ENCODE data around the gene NMRK1.

NMRK1 gene

DNA sequence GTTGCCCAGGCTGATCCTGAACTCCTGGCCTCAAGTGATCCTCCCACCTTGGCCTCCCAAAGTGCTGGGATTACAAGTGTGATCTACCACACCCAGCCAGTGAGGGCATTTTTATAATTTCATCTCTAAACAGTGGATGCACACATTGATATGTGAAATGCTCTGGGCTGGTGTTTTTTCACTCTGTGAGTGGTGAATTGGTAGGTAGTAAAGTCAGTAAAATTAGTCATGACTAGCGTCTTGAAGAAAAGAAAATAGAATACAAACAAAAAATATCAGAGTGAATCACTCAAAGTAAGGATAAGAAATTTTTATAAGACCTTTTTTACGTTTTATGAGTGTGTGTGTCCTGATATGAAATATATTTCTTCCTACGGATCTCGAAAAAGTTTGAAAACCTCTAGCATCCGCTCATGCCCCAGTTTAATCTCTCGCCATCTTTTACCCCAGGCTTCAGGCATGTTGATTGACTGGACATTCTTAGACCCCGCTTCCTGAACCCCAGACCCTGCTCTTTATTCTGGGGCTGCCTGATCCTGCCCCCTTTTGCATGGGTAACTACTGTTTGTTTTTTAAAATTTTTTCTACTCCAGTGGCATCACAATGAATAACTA, 14.3 kb upstream of the NMRK1 start:
- no peaks in the 10 kb centered on the region for H3K9me3 ChIP-seq (ENCODE audit: insufficient read depth, low read length)
- H3K36me3 ChIP-seq (ENCODE audit: insufficient read depth, insufficient read length, low read length) = no peaks in the 10 kb centered on the region
- no peaks in the 10 kb centered on the region for H3K27me3 ChIP-seq (ENCODE audit: insufficient read depth, insufficient read length)
- TF ChIP-seq YY1 (IDR thresholded peaks at IDR 0.05; ENCODE audit: insufficient read depth, insufficient read length) = no peak
- TF ChIP-seq SUZ12 (IDR thresholded peaks at IDR 0.05; ENCODE audit: extremely low read depth, insufficient read depth, insufficient read length) = no peak
- no peak for TF ChIP-seq ZNF274 (IDR thresholded peaks at IDR 0.05; ENCODE audit: low read depth, low read length)
- no peak overlapping the region for H3K4me3 ChIP-seq (ENCODE audit: insufficient read length, low read depth)
- no peak overlapping the region for H3K9ac ChIP-seq (ENCODE audit: insufficient read length, low read depth)
- no peaks in the 10 kb centered on the region for H3K4me1 ChIP-seq (ENCODE audit: insufficient read depth, insufficient read length)
- DNase-seq (ENCODE audit: low read depth, low spot score) = no peak

DNA sequence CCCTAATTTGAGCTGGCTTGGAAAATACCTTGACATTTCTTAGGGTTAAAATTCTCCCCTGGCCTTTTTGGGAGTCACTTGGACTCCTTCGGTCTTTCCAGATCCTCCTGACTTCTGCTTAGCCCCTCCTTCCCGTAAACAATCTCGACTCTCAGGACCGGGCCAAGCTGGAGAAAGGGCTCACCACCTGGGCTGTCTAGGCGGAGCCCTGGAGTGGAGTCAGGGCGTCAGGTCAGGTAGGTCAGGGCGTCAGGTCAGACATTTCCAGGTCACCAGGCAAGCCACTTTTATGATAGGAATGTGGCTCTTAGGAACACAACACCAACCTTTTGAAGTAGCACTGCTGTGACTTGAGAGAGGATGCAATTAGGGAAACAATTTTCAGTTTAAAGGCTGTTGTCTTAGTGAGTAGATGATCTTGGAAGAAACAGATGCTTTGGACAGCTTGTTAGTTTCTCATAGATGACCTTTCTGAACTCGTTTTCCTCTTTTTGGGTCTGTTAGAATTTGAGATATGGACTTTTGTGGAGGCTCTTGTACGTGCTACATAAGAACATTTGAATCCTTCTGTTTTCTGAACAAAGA, 13.1 kb upstream of the NMRK1 start:
- TF ChIP-seq SUZ12 (IDR thresholded peaks at IDR 0.05; ENCODE audit: extremely low read depth, insufficient read depth, insufficient read length) = no peak
- no peak for TF ChIP-seq ZNF274 (IDR thresholded peaks at IDR 0.05; ENCODE audit: low read depth, low read length)
- no peak for TF ChIP-seq YY1 (IDR thresholded peaks at IDR 0.05; ENCODE audit: insufficient read depth, insufficient read length)
- no peaks in the 10 kb centered on the region for H3K36me3 ChIP-seq (ENCODE audit: insufficient read depth, insufficient read length, low read length)
- H3K4me3 ChIP-seq (ENCODE audit: insufficient read length, low read depth) = no peak overlapping the region
- no peaks in the 10 kb centered on the region for H3K4me1 ChIP-seq (ENCODE audit: insufficient read depth, insufficient read length)
- no peak overlapping the region for H3K9ac ChIP-seq (ENCODE audit: insufficient read length, low read depth)
- H3K27me3 ChIP-seq (ENCODE audit: insufficient read depth, insufficient read length) = no peaks in the 10 kb centered on the region
- no peaks in the 10 kb centered on the region for H3K9me3 ChIP-seq (ENCODE audit: insufficient read depth, low read length)
- DNase-seq (ENCODE audit: low read depth, low spot score) = no peak

DNA sequence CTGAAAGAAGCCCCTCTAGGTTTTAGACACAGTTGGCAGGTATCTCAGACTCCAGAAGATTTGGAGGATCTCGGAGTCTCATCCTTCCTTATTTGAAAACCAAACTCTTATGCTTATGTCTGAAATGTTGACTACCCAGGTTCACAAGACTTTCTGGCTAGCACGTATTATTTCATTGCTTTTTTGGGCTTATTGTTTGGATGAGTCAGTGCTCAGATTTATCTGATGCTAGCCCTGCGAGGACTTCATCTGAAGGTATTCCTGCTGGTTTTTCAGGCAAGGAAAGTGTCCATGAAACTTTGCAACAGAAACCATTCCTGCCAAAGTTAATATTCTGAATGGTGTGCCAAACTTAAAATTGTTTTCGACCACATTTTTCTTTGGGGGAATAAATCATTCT, 8.8 kb upstream of the NMRK1 start:
- Histone ChIP-seq H3K4me1 (ENCODE audit: insufficient read depth, insufficient read length) (no peaks in the 10 kb centered on the region), H3K9ac (ENCODE audit: insufficient read length, low read depth) (no peak overlapping the region), H3K27me3 (ENCODE audit: insufficient read depth, insufficient read length) (no peaks in the 10 kb centered on the region), H3K4me3 (ENCODE audit: insufficient read length, low read depth) (no peak overlapping the region), H3K36me3 (ENCODE audit: insufficient read depth, insufficient read length, low read length) (no peaks in the 10 kb centered on the region), H3K9me3 (ENCODE audit: insufficient read depth, low read length) (no peaks in the 10 kb centered on the region)
- DNase-seq (ENCODE audit: low read depth, low spot score) = no peak
- TF ChIP-seq ZNF274 (IDR thresholded peaks at IDR 0.05; ENCODE audit: low read depth, low read length) (no peak), YY1 (IDR thresholded peaks at IDR 0.05; ENCODE audit: insufficient read depth, insufficient read length) (no peak), SUZ12 (IDR thresholded peaks at IDR 0.05; ENCODE audit: extremely low read depth, insufficient read depth, insufficient read length) (no peak)

DNA sequence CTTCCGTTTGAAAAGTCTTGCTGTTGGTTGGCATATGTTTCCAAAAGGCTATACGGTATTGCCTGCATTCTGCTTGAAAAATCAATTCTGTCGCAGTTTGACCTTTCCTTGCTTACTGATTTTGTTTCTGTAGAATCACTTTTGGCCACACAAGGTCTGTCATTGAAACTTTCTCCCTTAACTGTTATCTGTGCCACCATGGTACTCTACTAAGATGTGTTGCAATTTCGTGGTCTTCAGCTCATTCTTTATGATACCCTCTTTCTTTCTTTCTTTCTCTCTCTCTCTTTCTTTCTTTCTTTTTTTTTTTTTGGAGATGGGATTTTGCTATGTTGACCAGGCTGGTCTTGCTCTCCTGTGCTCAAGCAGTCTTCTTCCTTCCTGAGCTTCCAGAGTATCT, 4.8 kb upstream of the NMRK1 start:
- H3K27me3 ChIP-seq (ENCODE audit: insufficient read depth, insufficient read length) = peaks cover 4% of the 10 kb centered on the region
- no peak overlapping the region for H3K9ac ChIP-seq (ENCODE audit: insufficient read length, low read depth)
- DNase-seq (ENCODE audit: low read depth, low spot score) = no peak
- TF ChIP-seq SUZ12 (IDR thresholded peaks at IDR 0.05; ENCODE audit: extremely low read depth, insufficient read depth, insufficient read length) = no peak
- no peak for TF ChIP-seq ZNF274 (IDR thresholded peaks at IDR 0.05; ENCODE audit: low read depth, low read length)
- TF ChIP-seq YY1 (IDR thresholded peaks at IDR 0.05; ENCODE audit: insufficient read depth, insufficient read length) = no peak
- H3K9me3 ChIP-seq (ENCODE audit: insufficient read depth, low read length) = no peaks in the 10 kb centered on the region
- no peaks in the 10 kb centered on the region for H3K4me1 ChIP-seq (ENCODE audit: insufficient read depth, insufficient read length)
- no peaks in the 10 kb centered on the region for H3K36me3 ChIP-seq (ENCODE audit: insufficient read depth, insufficient read length, low read length)
- H3K4me3 ChIP-seq (ENCODE audit: insufficient read length, low read depth) = no peak overlapping the region

DNA sequence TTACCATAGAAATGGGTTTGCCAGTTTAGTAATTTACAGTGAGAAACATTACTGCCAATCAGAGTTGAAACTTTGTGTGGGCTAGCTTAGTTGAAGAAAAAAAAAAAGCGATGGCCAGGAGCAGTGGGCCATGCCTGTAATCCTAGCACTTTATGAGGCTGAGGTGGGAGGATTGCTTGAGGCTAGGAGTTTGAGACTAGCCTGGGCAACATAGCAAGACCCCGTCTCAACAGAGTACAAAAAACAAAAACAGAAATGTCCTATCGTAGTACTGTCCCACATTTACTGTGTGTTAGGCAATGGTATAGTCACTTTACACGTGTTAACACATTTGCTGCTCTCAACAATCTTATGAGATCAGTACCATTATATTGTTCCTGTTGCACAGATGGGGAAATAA, 2.6 kb upstream of the NMRK1 start:
- Histone ChIP-seq H3K4me3 (ENCODE audit: insufficient read length, low read depth) (no peak overlapping the region), H3K9me3 (ENCODE audit: insufficient read depth, low read length) (no peaks in the 10 kb centered on the region), H3K4me1 (ENCODE audit: insufficient read depth, insufficient read length) (no peaks in the 10 kb centered on the region), H3K9ac (ENCODE audit: insufficient read length, low read depth) (no peak overlapping the region), H3K27me3 (ENCODE audit: insufficient read depth, insufficient read length) (peaks cover 4% of the 10 kb centered on the region), H3K36me3 (ENCODE audit: insufficient read depth, insufficient read length, low read length) (no peaks in the 10 kb centered on the region)
- TF ChIP-seq SUZ12 (IDR thresholded peaks at IDR 0.05; ENCODE audit: extremely low read depth, insufficient read depth, insufficient read length) (no peak), YY1 (IDR thresholded peaks at IDR 0.05; ENCODE audit: insufficient read depth, insufficient read length) (no peak), ZNF274 (IDR thresholded peaks at IDR 0.05; ENCODE audit: low read depth, low read length) (no peak)
- DNase-seq (ENCODE audit: low read depth, low spot score) = no peak

DNA sequence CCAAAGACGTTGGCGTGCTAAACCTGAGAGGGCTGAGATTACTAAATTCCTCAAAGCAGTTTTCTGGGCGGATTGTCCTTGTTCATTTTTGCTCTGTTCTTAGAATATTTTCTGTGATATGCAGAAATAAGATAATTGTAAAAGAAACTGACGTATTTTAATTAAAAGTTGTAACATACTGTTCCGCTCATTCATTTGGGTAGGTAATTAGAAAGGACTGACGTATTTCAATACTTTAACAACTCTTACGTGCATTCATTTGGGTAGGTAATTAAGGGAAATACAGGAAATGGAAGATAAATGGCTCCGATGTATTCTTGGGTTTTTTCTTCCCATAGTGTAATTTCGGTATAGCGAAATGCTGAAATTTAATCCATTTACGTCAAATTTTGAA, 1.4 kb upstream of the NMRK1 start:
- no peak for TF ChIP-seq ZNF274 (IDR thresholded peaks at IDR 0.05; ENCODE audit: low read depth, low read length)
- TF ChIP-seq YY1 (IDR thresholded peaks at IDR 0.05; ENCODE audit: insufficient read depth, insufficient read length) = no peak
- TF ChIP-seq SUZ12 (IDR thresholded peaks at IDR 0.05; ENCODE audit: extremely low read depth, insufficient read depth, insufficient read length) = no peak
- H3K36me3 ChIP-seq (ENCODE audit: insufficient read depth, insufficient read length, low read length) = no peaks in the 10 kb centered on the region
- peaks cover 4% of the 10 kb centered on the region for H3K27me3 ChIP-seq (ENCODE audit: insufficient read depth, insufficient read length)
- H3K4me3 ChIP-seq (ENCODE audit: insufficient read length, low read depth) = peak overlapping the region; percentile 60
- no peak for DNase-seq (ENCODE audit: low read depth, low spot score)
- H3K9ac ChIP-seq (ENCODE audit: insufficient read length, low read depth) = peak overlapping the region; percentile 76
- H3K9me3 ChIP-seq (ENCODE audit: insufficient read depth, low read length) = no peaks in the 10 kb centered on the region
- peaks cover 2% of the 10 kb centered on the region for H3K4me1 ChIP-seq (ENCODE audit: insufficient read depth, insufficient read length)

DNA sequence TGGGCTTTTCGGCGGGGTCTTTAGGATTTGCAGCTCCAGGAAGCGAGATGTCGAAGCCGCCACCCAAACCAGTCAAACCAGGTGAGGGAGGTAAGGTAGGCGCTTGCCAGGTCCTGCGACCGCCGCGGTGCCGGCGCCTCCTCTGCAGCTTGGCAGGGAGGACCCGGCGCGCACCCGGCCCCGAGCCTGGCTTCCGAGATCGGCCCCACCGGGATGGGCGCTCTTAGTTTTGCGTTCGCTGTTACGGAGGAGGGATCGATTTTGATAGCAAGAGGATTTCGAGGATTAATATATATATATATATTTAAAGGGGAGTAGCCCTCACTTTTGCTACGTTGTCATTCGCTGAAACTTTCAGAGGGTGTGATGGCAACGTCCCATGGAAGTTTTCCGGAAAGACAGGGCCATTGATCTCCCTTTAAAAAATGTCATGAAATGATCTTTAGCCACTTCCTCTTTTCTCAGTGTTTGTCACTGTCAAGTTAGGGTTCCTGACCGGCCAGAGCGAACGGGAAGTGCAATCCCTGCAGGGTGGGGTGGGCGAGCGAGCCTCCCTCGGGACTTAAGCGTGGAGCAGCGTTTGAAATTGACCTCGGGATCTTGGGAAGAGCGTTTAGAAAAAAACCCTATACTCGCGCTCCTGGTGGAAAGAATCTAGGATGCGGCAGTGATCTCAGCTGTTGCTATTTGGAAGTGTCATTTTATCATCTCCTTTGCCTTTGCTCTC, 854 bp upstream of the NMRK1 start:
- Histone ChIP-seq H3K9ac (ENCODE audit: insufficient read length, low read depth) (peak overlapping the region; percentile 81), H3K9me3 (ENCODE audit: insufficient read depth, low read length) (no peaks in the 10 kb centered on the region), H3K4me3 (ENCODE audit: insufficient read length, low read depth) (peak overlapping the region; percentile 60), H3K36me3 (ENCODE audit: insufficient read depth, insufficient read length, low read length) (no peaks in the 10 kb centered on the region), H3K4me1 (ENCODE audit: insufficient read depth, insufficient read length) (peaks cover 3% of the 10 kb centered on the region), H3K27me3 (ENCODE audit: insufficient read depth, insufficient read length) (peaks cover 4% of the 10 kb centered on the region)
- TF ChIP-seq SUZ12 (IDR thresholded peaks at IDR 0.05; ENCODE audit: extremely low read depth, insufficient read depth, insufficient read length) (no peak), ZNF274 (IDR thresholded peaks at IDR 0.05; ENCODE audit: low read depth, low read length) (no peak), YY1 (IDR thresholded peaks at IDR 0.05; ENCODE audit: insufficient read depth, insufficient read length) (no peak)
- no peak for DNase-seq (ENCODE audit: low read depth, low spot score)

Data from NT2/D1 (cell line).